GM12875 (cell line): ENCODE data around the gene MPND.

Experiments used
- H3K4me3 ChIP-seq: one replicate; pipeline ENCODE4 v1.5.1; 2011; ENCODE audit warnings: low read depth, low read length, control low read depth
- TF ChIP-seq, protein P1 (sequence below): IDR thresholded peaks from 2 replicates; pipeline ENCODE4 v1.5.1; 2011; ENCODE audit warnings: low read depth, mild to moderate bottlenecking, control low read depth, inconsistent platforms, low read length, moderate library complexity, borderline replicate concordance; ENCODE audit not compliant: insufficient read depth

MPND gene

DNA sequence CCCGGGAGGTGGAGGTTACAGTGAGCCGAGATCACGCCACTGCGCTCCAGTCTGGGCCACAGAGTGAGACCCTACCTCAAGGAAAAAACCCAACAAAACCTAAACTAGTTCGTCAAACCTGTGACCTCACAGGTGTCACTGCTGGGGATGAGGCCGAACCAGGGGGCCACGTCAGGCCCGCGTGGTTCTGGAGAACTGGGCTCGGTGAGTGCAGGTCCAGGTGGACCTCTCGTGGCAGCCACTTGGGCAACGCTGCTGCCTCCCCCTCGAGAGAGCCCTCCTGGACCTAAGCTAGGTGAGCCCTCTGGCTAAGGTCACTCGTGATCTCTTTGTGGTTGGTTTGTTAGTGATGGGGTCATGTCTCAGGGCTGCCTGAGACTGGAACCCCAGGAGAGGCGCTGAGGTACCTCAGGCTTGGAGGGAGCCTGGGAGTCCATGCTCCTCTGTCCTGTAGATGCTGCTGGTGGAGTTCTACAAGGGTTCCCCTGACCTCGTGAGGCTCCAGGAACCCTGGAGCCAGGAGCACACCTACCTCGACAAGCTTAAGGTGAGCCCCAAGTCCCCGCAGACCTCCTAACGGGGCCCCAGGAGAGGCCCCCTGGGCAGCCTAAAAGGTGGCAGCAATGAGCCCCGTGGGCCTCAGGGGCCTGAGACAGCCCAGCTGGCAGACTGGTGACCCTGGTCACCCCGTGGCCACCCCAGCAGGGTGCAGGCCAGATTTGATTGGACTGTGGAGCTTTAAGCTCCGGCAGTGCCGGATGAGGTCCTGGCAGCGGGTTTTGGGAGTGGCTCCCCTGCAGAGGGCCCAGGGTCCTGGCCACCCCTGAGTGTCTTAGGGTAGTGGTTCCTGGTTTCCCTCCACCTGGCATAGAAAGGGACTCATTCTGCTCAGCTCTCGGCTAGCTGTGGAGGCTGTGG lies 15.6 kb downstream of the MPND start:
- no peak overlapping the region for H3K4me3 ChIP-seq
- TF ChIP-seq, protein P1, sequence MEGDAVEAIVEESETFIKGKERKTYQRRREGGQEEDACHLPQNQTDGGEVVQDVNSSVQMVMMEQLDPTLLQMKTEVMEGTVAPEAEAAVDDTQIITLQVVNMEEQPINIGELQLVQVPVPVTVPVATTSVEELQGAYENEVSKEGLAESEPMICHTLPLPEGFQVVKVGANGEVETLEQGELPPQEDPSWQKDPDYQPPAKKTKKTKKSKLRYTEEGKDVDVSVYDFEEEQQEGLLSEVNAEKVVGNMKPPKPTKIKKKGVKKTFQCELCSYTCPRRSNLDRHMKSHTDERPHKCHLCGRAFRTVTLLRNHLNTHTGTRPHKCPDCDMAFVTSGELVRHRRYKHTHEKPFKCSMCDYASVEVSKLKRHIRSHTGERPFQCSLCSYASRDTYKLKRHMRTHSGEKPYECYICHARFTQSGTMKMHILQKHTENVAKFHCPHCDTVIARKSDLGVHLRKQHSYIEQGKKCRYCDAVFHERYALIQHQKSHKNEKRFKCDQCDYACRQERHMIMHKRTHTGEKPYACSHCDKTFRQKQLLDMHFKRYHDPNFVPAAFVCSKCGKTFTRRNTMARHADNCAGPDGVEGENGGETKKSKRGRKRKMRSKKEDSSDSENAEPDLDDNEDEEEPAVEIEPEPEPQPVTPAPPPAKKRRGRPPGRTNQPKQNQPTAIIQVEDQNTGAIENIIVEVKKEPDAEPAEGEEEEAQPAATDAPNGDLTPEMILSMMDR, result no peak

DNA sequence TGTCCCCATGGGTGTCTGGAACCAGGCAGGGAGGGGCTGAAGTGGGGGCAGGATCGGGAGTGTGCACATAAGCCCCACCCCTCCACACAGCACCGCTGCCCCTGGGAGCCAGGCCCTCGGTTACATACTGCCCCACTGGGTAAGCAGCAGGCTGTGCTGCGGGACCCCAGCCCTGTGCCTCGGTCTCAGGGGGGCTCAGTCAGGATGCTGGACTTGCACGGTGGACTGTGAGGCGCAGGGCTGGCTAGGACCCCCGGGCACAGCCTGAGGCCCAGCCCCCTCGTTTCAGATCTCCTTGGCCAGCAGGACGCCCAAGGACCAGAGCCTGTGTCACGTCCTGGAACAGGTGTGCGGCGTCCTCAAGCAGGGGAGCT lies 16.3 kb downstream of the MPND start:
- no peak overlapping the region for H3K4me3 ChIP-seq
- TF ChIP-seq, protein P1, result no peak

DNA sequence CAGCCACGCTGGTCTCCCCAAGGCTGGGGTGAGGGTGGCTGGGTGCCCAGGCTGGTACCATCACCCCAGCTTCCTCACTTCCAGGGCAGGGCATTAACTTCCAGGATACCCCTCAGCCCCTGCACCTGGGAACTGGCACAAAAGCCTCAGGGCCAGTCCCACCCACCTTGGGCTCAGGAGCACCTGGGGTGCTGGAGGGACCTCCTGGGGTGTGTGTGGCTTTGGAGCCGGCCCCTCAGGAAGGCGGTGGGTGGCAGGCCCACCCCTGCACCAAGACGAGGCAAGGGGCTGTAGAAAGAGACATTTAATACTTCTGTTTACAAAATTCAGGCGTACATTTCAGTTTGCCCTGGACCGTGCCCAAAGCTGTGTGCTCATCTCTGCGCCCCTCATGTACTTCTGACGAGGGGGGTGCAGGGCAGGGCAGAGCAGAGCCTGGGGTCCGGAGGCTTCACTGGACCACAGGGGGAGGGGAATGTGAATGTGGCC lies 16.8 kb downstream of the MPND start:
- TF ChIP-seq, protein P1, result no peak
- H3K4me3 ChIP-seq, result no peak overlapping the region

DNA sequence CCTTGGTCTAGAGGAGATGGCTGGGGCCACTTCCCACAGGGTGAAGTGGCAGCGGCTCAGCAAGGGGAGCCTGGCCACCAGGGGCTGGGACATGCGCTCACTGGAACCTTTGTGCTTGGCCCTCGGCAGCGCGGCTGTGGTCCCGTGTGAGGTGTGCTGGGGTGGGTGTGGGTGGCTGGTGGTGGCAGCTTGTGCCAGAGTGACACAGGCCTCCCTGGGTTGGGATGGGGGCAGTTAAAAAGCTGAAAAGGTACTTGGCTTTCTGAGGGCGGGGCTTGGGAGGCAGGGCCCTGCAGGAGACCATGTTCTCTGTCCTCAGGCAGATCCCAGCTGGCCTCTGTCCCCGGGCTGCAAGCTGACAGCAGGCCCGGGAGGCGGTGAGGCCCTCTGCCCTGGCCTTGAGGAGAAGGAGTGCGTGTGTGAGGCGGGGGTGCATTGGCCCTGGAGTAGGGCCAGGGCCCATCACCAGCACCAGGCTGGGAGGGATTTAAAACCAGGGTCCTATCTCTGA lies 17.3 kb downstream of the MPND start:
- TF ChIP-seq, protein P1, result no peak
- no peak overlapping the region for H3K4me3 ChIP-seq

DNA sequence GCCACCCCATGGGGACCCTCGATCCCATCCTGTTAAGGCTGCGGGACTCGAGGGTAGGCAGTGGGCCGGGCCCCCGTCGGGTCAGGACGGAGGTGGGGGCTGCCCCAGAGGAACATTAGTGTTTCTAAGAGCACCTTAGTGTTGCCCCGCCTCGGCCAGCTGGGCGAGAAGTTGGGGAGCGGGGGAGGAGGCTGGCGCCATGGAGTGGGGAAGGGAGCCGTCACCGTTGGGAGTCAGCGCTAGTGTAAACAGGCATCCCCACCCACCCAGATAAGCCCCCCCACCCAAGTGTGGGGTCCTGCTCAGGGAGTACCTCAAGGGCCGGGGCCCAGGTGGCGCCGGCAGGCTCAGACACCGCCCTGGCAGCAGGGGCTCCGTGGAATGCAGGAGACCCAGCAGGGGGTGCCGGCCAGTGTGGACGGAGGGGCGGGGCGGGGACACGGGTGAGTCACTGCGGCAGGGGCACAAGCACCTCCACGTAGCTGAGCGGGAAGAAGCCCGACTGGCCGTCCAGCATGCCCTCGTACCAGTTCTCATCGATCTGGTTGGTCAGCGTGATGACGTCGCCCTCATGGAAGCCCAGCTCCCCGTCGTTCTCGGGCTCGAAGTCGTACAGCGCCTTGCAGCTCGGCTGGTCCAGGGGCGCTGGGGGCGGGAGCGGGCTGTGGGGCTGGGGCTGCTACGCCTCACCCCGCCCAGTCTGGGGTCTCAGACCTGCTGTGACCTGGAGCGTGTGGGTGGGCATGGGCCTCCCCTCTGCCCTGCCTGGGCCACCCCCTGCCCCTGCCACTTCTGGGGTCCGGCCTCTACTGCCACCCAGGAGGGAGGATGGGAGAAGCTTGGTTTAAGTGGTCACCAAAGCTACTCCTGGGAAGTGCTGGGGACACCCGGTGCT lies 18.0 kb downstream of the MPND start:
- TF ChIP-seq, protein P1, result no peak
- no peak overlapping the region for H3K4me3 ChIP-seq

DNA sequence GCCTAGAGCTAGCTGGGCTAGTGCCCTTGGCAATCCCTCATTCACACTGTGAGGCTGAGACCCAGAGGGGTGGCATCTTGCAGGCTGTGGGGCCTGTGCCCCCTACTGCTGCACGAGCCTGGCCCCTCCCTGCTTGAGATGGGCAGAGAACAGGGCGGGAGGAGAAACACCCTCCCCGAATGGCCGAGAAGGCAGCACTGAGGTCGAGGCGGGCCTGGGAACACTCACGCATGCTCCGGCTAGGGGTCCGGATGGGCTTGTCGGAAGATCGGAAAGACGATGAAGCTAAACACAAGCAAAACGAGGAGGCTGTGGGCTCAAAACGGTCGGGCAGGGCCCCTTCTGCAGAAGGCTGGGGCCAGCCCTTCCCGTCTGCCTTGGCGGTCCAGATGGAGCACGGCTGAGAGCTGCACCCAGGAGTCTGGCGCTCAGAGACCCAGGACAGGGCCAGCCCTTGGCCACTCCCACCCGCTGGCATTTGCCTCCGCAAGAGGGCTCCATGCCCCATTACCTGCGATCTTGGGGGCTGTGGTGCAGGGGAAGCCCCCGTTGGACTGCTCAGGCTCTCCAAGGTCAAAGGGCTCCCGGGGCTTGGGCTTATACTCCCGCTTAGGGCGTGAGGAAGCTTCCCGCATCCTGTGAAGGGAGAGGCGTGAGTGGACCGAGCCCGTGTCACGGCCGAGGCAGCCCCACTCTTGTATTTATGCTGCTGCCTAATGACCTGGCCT lies 18.9 kb downstream of the MPND start:
- H3K4me3 ChIP-seq, result no peak overlapping the region
- TF ChIP-seq, protein P1, result no peak
